Activated CD4-positive, CD25-positive, alpha-beta regulatory T cell treated with anti-CD3 and anti-CD28 coated beads, Interleukin-2, amount 50 U/mL, for 24 hours (primary cell): ENCODE data around the gene ADD1.
A peak's percentile ranks its signal among the peaks of the same experiment; 100 is the strongest.

ENCODE experiments used
- ATAC-seq, 2 donors: fragments of 150-1000 bp; cut with Tn5 transposase; one replicate each; pipeline ENCODE4 v1.10.0; 2021; ENCODE audit warnings: mild to moderate bottlenecking in 1 of 2, moderate library complexity in 1 of 2

The ADD1 gene

DNA sequence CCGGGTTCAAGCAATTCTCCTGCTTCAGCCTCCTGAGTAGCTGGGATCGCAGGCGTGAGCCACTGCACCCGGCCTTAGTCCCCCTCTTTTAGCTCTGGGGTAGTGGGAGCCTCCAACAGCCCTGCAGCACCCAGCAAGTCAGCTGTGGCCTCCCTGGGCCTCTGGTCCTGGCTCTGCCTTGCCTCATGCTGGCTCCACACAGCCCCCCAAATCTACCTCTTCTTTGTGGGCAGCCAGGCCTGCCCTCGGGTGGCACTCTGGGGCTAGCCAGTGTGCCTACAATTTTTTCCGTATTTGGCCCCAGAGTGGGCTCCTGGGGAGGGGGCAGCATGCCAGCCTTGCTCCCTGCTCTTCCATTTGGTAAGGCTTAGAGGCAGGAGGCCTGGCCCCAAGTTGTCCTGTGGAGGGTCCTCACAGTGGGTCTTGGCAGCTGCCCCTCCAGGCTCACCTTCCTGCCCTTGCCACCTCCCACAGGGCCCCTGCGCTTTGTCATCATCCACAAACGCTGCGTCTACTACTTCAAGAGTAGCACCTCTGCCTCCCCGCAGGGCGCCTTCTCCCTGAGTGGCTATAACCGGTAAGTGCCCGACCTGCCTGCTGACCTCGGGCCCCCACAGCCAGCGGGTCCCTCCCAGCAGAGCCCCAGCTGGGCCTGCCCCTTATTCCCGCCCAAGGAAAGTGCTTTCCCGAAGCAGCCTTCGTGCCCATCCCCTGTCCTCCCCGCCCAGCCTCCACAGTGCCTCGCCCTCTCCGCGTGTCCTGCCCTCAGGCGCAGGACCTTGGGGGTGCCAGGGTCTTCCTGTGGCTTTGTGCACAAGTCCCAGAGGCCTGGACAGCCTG lies 21.0 kb upstream of the ADD1 start:
- ATAC-seq: no peak

- no peak for ATAC-seq
Measured at GRCh38 chr4:2823301-2823670, 20.4 kb upstream of the ADD1 start.

GRCh38 chr4:2823671-2824328 lies 19.8 kb upstream of the ADD1 start:
- ATAC-seq: no peak

DNA sequence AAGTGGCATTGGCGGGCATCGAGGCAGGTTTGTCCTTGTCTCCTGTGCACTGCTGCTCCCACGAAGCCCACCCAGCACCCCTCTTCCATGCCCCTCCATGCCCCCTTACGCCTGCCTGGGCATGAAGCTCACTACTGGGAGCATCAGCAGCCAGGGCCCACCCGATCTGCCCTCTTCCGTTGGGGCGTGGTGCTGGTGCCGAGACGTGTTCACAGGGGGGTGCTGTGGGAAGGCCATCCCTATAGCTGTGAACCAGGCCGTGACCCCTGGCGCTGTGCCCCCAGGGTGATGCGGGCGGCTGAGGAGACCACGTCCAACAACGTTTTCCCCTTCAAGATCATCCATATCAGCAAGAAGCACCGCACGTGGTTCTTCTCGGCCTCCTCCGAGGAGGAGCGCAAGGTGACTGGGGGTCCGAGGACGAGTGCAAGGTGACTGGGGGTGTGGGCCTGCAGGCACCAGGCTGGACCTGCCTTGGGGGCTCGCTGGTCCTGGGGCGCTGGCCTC lies 19.3 kb upstream of the ADD1 start:
- ATAC-seq: no peak

- ATAC-seq: no peak
Measured at GRCh38 chr4:2824836-2825381, 18.7 kb upstream of the ADD1 start.

DNA sequence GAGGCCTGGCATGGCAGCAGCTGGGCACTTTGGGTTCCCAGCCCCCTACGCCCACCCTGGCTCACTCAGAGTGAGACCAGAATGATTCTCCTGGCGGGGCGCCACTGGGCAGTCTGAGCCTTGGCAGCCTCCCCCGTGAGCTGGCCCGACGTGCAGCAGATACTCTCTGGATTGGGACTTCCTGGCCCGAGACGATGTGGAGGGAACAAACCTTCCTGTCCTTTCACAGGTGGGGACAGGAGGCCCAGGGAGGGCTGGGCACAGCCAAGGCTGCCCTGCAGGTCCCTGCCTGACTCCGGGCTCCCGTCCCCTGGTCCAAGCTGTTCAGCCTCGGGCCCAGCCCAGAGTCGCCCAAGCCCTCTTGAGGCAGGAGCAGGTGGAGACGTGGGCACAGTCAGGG lies 17.9 kb upstream of the ADD1 start:
- no peak for ATAC-seq

DNA sequence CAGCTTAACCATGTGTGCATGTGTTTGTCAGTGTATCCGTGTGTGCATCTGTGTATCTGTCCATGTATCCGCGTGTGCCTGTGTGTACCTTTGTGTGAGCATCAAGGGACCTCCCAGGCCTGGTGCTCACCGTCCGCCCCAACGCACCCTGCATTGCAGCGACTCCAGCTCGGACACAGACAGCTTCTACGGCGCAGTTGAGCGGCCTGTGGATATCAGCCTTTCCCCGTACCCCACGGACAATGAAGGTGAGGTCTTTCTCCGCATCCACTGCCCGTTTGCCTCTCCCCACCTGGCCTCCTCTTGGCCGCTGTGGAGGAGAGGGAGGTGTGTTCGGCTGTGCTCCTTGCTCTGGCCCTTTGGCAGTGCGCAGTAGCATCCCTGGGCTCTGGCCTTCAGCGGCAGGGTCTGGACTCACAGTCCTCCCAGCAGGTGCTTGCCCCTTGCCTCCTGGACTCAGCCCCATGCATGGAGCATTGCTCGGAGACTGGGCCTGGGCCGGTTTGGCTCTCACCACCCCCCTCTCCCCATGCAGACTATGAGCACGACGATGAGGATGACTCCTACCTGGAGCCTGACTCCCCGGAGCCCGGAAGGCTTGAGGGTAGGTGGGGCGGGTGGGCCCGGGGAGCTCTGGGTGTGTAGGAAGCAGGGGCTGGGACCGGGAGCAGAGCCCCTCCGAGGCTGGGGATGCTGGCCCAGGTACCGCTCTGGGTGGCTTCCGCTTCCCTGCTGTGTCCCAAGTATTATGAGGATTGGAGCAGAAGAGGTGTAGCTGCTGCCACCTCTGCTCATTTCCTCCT lies 16.4 kb upstream of the ADD1 start:
- ATAC-seq: no peak

DNA sequence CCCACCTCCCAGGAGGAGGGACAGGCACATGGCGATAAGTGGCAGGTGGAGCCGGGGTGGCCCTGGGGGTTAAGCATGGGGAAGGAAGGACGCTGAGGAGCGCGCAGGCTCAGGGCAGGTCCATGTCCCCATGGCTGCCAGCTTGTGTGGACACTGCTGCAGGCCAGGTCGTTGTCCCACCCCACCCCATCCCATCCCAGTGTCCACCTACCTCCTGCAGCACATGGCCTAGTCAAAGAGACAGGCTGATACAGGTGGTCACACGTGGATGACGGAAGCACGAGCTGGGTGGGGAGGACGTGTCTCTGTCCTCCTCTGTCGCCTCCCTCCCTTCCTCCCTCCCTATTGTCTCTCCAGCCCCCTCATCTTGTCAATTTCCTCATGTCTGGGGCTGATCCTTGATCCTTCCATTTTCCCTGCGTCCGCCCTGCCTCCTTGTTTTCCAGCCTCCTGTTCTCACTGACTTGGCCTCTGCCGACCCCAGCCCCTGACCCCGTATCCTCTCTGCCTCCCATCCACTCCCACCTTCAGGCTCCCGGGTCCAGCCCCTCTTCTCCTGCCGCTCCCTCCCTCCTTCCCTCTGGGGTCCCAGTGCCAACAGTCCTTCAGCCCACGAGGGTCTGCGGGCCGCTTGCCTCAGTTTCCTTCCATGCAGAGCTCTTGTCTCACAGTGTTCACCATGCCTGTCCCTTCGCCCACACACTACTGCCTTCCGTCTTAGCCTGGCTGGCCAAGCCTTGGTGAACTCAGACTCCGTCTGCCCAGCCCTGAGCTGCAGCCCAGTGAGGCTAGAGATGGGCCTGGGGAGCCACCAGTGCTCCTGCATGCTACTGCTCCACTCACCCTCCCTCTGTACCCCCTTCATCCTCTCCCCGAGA lies 15.5 kb upstream of the ADD1 start:
- no peak for ATAC-seq

DNA sequence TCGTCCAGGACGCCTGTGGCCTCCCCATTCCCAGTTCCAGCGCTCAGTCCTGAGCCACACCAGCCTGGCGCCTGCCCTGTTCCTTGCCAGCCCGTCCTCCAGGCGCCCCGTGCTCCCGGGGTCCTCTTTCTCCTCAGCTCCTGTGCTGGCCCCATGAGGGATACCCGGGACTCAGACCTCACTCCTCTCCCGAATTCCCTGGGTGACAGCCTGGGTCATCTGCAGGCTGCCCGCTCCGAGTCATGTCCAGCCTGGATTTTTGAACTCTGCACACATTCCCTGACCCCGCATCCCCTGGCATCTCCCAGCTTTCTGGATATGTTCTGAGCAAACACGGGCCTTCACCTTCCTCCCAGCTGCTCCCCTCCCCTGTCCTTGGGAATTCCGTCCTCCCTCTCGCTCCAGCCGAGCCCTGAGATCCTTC lies 14.9 kb upstream of the ADD1 start:
- no peak for ATAC-seq

GRCh38 chr4:2829321-2829932 lies 14.2 kb upstream of the ADD1 start:
- no peak for ATAC-seq

- no peak for ATAC-seq
Measured at GRCh38 chr4:2829933-2830451, 13.7 kb upstream of the ADD1 start.

DNA sequence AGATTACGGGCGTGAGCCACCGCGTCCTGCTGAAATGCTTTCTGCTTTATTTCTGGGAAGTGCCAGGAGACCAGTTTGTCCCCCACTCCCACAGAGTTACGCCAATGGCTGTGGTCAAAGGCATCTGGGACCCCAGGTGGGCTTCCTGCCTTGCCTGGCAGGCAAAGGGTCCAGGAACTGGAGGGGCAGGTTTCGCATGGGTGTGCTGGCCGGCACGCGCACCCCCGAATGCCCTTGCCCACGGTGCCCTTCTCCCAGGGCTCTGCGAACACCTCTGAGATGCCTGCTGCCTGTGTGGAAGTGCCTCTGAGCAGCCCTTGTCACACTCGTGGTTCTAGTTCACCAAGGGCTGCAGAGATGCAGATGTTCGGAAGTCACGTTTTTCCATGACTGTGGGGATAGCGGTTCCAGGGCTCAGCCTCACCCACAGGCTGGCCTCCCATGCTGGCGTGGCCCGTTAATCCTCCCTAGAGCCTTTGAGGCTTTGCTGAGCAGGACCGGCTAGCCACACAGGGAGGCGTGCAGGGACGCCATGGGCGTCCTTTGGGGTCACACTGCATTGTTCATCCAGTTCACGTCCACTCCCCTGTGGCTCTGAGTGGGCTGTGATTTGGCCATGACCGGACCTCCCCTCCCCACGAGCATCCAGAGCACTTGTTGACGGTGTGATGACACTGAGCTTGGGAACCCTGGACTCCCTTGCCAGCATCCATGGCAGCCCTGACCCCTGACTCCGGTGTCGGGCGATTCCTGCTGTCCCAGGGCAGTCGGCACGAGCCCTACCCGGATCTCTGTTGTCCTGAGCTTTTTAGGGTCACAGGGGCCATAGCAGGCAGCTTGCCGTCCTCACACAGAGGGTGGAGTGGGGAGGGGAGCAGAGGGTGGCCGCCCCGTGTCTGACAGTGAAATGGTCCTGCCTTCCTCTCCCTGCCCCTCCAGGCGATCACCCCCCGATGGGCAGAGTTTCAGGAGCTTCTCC lies 12.7 kb upstream of the ADD1 start:
- ATAC-seq: no peak

- no peak for ATAC-seq
Measured at GRCh38 chr4:2831611-2832308, 11.9 kb upstream of the ADD1 start.

DNA sequence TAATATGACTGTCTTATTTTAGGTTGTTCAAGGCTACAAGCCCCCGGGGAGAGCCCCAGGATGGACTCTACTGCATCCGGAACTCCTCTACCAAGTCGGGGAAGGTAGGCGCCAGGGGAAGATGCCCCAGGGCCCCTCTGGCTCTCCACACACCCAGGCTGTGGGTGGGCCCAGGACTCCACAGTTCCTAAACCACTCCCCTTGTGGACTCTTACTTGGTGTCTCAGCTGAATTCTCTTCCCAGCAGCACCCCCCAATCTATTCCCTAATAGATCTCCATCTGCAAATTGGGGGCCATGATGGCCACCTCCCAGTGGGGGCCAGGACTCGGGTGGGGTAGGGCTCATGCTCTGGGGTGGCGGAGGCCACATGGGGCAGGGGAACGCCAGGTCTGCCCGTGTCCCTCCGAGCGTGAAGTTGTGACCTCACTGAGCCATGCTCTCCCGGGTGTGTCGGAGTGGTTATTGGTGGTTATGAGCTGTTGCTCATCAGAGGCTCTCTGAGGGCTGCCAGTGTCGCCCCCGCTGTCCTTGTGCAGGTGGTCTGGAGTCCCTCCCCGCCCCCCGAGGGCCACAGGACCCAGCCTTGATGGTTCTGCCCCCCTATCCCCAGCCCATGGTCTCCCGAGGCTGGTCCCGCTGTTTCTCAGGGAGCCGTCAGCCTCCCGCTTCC lies 11.2 kb upstream of the ADD1 start:
- ATAC-seq: peak; percentile 37 to 39

GRCh38 chr4:2832981-2833670 lies 10.5 kb upstream of the ADD1 start:
- no peak for ATAC-seq

DNA sequence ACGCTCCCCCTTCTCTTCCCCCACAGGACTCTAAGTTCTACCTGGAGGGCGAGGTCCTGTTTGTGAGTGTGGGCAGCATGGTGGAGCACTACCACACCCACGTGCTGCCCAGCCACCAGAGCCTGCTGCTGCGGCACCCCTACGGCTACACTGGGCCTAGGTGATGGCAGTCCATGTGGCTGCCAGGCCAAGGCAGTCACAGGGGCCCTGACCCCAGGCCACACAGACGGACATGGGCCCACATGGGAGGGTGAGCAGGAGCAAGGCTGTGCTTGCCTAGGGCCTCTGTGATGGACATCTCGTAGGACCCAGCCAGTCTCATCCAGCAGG lies 10.0 kb upstream of the ADD1 start:
- ATAC-seq: no peak

DNA sequence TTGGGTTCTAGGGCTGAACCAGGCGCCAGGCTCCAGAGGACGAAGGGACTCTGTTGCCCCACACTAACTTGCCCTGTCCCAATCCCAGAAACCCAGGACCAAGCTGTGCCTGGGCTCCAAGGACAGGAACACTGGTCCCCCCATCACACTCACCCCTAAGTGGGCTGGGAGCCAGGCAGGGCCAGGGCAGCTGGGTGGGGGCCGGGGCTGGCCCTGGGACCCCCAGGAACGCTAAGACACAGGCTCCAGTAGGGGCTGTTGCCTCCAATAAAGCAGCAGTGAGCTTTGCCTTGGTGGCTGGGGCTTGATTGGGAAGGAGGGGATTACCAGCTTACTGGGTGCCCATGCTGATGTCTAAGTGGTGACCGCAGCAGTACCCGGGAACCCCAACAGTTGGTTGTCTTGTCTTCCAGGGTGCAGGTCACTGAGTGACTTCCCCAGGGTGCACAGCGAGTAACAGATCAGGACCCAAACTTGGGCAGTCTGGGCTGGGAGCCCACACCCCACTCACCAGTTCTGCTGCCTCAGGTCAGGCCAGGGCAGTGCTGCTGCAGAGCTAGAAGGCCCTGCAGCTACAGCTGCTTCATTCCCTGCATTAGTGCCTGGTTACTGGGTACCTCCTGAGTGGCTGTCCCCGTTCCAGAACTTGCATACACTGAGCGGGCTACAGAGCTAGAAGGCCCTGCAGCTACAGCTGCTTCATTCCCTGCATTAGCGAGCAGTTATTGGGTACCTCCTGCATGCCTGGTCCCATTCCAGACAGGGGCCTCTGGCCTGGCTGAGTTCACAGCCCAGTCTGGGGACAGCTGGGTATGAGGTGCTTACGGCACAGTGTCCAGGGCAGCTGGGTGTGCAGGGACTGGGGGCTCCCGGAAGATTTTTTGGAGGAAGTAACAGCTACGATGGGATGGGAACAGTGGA lies 9.4 kb upstream of the ADD1 start:
- no peak for ATAC-seq
